Measurements from ENCODE around the gene OTULIN.

DNA sequence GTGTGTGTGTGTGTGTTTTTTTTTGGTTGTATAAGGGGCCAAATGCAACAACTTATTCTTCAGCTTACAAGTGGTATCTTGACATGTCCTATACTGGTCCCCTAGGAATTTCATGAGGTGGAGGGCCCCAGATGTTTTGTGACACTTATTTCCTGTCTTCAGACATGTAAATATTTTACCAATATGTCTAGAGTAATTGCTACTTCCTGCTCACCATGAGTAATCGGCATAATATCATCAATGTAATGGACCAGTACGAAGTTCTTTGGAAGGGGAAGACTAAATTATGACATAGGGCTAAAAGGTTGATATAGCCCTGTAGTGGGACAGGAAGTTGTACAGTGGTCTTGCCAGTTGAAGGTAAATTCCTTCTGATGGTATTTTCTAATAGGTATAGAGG, 3.7 kb upstream of the OTULIN start:
- TF ChIP-seq EZH2 (IDR thresholded peaks at IDR 0.05; ENCODE audit: insufficient read depth, poor library complexity, severe bottlenecking) (no peak), EZH2phosphoT487 (IDR thresholded peaks at IDR 0.05; ENCODE audit: insufficient read depth, low read depth) (no peak)

All from GM23248 (cell line).